Kidney (tissue), 14 donors: ENCODE measurements around the gene NT5DC4. TPM values are rescaled to one million over a fixed set of nuclear protein-coding genes. Genes with fewer than 3 reads are reported as not detected.

Experiments
- DNase-seq, 5 donors: peaks; one replicate each; pipeline ENCODE4 v3.0.0-alpha.2; 2013 to 2020
- FAIRE-seq: peaks from 2 replicates; lab custom pipeline; 2012; peaks lifted over from hg19 to GRCh38; lab: Jason Lieb, UNC
- H3K27ac ChIP-seq, 2 donors: one replicate each; pipeline ENCODE4 v1.7.0; 2013; ENCODE audit warnings: low read depth in 2 of 2, low read length in 2 of 2, inconsistent platforms in 1 of 2
- H3K27me3 ChIP-seq: one replicate; pipeline ENCODE4 v1.7.1; 2013; ENCODE audit warnings: low read length, inconsistent platforms; ENCODE audit not compliant: control insufficient read depth, insufficient read depth
- H3K36me3 ChIP-seq, 3 donors: one replicate each; pipeline versions ENCODE4 v1.7.0 to v1.7.1; 2013; ENCODE audit warnings: low read length in 3 of 3, control low read depth in 1 of 3, inconsistent platforms in 1 of 3; ENCODE audit not compliant: insufficient read depth in 3 of 3, control insufficient read depth in 2 of 3
- H3K4me1 ChIP-seq, 3 donors: one replicate each; pipeline versions ENCODE4 v1.7.0 to v1.7.1; 2013; ENCODE audit warnings: low read length in 3 of 3, inconsistent platforms in 1 of 3, low read depth in 1 of 3; ENCODE audit not compliant: control insufficient read depth in 2 of 3, insufficient read depth in 2 of 3
- H3K4me3 ChIP-seq, 3 donors: one replicate each; pipeline versions ENCODE4 v1.7.0 to v1.8.1; 2013; ENCODE audit warnings: low read length in 3 of 3, control low read depth in 1 of 3, inconsistent platforms in 1 of 3
- H3K9ac ChIP-seq, 3 donors: one replicate each; pipeline versions ENCODE4 v1.7.0 to v1.7.1; 2013; ENCODE audit warnings: low read length in 3 of 3, control low read depth in 1 of 3, inconsistent platforms in 1 of 3
- H3K9me3 ChIP-seq, 3 donors: one replicate each; pipeline versions ENCODE4 v1.7.0 to v1.7.1; 2013; ENCODE audit warnings: low read length in 3 of 3, control low read depth in 1 of 3, inconsistent platforms in 1 of 3; ENCODE audit not compliant: control insufficient read depth in 2 of 3, insufficient read depth in 1 of 3
- intact Hi-C: fragments of 100-400 bp; cut with DNase I; formaldehyde crosslinking; loops from one replicate; pipeline ENCODE4 v1.11.1; 2022
- polyA plus RNA-seq: library from polyadenylated mRNA; stranded (reverse); fragments of 350-450 nt; fragmentation: Illumina TruSeq; extraction: RNeasy Lipid Tissue Mini Kit (QIAGEN cat#74804); gene quantifications from one replicate; pipeline ENCODE4 v1.2.3, GENCODE V29; 2014; ENCODE audit warnings: low read depth, low replicate concordance; ENCODE audit not compliant: insufficient read depth
- total RNA-seq: library from RNA; stranded (reverse); fragmentation: NEBNext Ultra II Directional; extraction: Animal tissue kit (Norgen Biotek cat#: 25700); gene quantifications from one replicate; pipeline ENCODE4 v1.2.1, GENCODE V29; 2021
- TF ChIP-seq, protein P1 (sequence below): IDR thresholded peaks from 3 replicates; pipeline ENCODE4 v1.5.1; 2012; ENCODE audit warnings: mild to moderate bottlenecking, moderate library complexity, borderline replicate concordance; ENCODE audit not compliant: insufficient read depth; ENCODE audit errors: extremely low read depth
- donor health status: control.
- donor health status: control.
- donor health status: control.
- donor health status: control.
- donor health status: control.
- donor health status: DM: yes; HTN: yes; CAD: no.
- donor health status: Normal renal cell carcinoma (clear cell type).

The NT5DC4 gene
- total and polyA plus RNA-seq, 2 donors from 2014 or later = not detected

DNA sequence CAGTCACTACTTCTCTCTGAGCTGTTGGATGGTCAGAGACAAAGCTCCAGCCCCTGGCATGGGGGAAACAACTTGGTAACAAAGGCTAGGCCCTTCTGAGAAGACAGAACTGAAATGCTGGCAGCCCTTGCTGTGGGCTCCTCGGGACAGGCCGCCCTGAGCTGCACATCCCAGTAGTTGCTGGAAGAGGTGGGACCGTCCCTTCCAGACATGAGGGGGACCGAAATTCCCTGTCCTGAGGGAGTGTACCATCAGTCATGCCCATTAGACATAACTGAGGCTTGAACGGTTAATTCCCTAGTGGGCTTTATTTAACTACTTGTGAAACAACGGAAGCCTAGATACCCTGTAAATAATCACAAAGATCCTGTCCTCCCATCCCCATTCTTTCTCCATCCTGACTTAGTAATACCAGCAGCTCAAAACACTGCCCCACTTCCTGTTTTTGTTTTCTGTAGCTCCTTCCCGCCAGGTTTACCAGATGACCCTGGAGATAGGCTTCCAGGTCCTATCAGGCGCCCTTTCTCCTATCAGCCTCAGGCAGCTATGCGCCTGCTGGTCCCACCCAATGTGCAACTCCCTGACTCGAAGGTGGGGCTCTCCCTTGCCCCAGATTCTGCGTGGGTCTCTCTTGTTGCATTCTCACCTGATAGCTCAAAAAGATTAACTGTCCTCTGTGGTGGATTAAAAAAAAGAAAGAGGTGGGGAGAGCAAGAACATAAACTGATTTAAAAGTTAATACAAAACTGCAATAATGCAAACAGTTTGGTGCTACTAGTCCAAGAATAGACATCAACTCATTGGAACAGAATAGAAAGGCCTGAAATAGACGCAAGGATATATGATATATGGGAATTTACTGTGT is 37.0 kb upstream of the NT5DC4 start:
- TF ChIP-seq, protein P1, sequence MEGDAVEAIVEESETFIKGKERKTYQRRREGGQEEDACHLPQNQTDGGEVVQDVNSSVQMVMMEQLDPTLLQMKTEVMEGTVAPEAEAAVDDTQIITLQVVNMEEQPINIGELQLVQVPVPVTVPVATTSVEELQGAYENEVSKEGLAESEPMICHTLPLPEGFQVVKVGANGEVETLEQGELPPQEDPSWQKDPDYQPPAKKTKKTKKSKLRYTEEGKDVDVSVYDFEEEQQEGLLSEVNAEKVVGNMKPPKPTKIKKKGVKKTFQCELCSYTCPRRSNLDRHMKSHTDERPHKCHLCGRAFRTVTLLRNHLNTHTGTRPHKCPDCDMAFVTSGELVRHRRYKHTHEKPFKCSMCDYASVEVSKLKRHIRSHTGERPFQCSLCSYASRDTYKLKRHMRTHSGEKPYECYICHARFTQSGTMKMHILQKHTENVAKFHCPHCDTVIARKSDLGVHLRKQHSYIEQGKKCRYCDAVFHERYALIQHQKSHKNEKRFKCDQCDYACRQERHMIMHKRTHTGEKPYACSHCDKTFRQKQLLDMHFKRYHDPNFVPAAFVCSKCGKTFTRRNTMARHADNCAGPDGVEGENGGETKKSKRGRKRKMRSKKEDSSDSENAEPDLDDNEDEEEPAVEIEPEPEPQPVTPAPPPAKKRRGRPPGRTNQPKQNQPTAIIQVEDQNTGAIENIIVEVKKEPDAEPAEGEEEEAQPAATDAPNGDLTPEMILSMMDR = no peak
- Histone ChIP-seq H3K9ac (no peak overlapping the region), H3K27me3 (no peaks in the 10 kb centered on the region), H3K4me1 (no peaks in the 10 kb centered on the region), H3K9me3 (no peaks in the 10 kb centered on the region), H3K4me3 (no peak overlapping the region), H3K27ac (peak overlapping the region in 1 of 2 donors; percentile 37), H3K36me3 (no peaks in the 10 kb centered on the region)
- DNase-seq (no peak), FAIRE-seq (no peak)
- intact Hi-C loops = no loop called here

DNA sequence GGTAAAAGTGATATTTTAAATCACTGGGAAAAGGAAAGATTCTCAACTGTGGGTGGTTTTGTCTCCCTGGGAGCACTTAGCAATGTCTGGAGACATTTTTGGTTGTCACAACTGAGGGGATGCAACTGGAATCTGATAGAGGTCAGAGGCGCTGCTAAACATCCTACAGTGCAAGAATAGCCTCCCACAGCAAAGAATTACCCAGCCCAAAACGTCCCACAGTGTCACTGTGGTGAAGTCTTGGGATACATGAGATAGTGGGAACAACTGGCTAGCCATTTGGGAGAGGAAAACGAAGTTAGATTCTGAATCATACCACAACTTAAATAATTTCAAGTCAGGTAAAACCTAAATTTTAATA is 36.4 kb upstream of the NT5DC4 start:
- Histone ChIP-seq H3K9ac (no peak overlapping the region), H3K4me3 (no peak overlapping the region), H3K9me3 (no peaks in the 10 kb centered on the region), H3K36me3 (no peaks in the 10 kb centered on the region), H3K27ac (no peak overlapping the region), H3K27me3 (no peaks in the 10 kb centered on the region), H3K4me1 (no peaks in the 10 kb centered on the region)
- intact Hi-C loops = no loop called here
- FAIRE-seq (no peak), DNase-seq (no peak)
- TF ChIP-seq, protein P1 = no peak

DNA sequence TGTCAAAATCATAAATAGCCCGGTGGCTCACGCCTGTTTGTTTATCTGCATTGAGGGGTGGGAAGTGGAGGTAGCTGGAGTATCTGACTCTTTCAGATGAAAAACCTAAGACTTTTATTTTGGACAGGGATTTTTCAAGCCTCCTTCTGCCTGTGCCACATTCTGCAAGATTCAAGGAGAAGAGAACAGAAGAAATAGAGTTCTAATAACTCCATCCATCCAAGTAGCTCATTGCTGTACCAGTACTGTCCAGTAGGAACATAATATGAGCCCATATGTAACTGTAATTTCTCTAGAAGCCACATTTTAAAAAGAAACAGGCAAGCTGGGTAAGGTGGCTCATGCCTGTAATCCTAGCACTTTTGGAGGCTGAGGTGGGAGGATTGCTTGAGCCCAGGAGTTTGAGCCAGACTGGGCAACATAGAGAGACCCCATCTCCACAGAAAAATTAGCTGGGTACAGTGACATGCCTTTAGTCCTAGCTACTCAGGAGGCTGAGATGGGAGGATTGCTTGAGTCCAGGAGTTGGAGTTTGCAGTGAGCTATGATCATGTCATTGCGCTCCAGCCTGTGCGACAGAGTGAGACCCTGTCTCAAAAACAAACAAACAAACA is 35.4 kb upstream of the NT5DC4 start:
- H3K9me3 ChIP-seq = no peaks in the 10 kb centered on the region
- intact Hi-C loops = no loop called here
- no peaks in the 10 kb centered on the region for H3K4me1 ChIP-seq
- H3K27me3 ChIP-seq = no peaks in the 10 kb centered on the region
- no peak overlapping the region for H3K27ac ChIP-seq
- no peak overlapping the region for H3K4me3 ChIP-seq
- no peak for FAIRE-seq
- H3K36me3 ChIP-seq = no peaks in the 10 kb centered on the region
- TF ChIP-seq, protein P1 = no peak
- DNase-seq = no peak
- no peak overlapping the region for H3K9ac ChIP-seq
